ENCODE results near the gene BMP5. TPM values are rescaled to one million over a fixed set of nuclear protein-coding genes. Genes with fewer than 3 reads are reported as not detected.

BMP5 gene
- total and polyA plus RNA-seq, 5 donors from 2014 or later, result not detected

GRCh38 chr6:55892749-55893357 lies 17.5 kb upstream of the BMP5 start:
- Histone ChIP-seq H3K4me1 (ENCODE audit: control insufficient read depth, insufficient read depth, low read length, poor library complexity, severe bottlenecking) (no peaks in the 10 kb centered on the region), H3K36me3 (ENCODE audit: control insufficient read depth, insufficient read depth, low read length) (no peaks in the 10 kb centered on the region), H3K9me3 (ENCODE audit: control insufficient read depth in 2 of 2, low read length in 2 of 2) (peaks cover 0 to 3% of the 10 kb centered on the region in 2 experiments), H3K4me3 (ENCODE audit: low read depth, low read length) (no peak overlapping the region), H3K27me3 (ENCODE audit: control insufficient read depth, insufficient read depth, low read length) (no peaks in the 10 kb centered on the region), H3K27ac (ENCODE audit: insufficient read depth, low read length, poor library complexity, severe bottlenecking) (no peak overlapping the region)
- Mint-ChIP-seq H3K36me3 (no peaks in the 10 kb centered on the region), H3K9me3 (peaks cover 4 to 13% (median 8%) of the 10 kb centered on the region in 7 donors), H3K4me1 (no peaks in the 10 kb centered on the region), H3K27ac (no peak overlapping the region), H3K4me3 (no peak overlapping the region), H3K27me3 (no peaks in the 10 kb centered on the region)
- DNase-seq (no peak), ATAC-seq (ENCODE audit: low read depth in 2 of 2) (no peak)

- Mint-ChIP-seq H3K27me3 (no peaks in the 10 kb centered on the region), H3K4me3 (no peak overlapping the region), H3K27ac (no peak overlapping the region), H3K36me3 (no peaks in the 10 kb centered on the region), H3K9me3 (peaks cover 0 to 9% (median 4%) of the 10 kb centered on the region in 7 donors), H3K4me1 (no peaks in the 10 kb centered on the region)
- Histone ChIP-seq H3K27me3 (ENCODE audit: control insufficient read depth, insufficient read depth, low read length) (no peaks in the 10 kb centered on the region), H3K9me3 (ENCODE audit: control insufficient read depth in 2 of 2, low read length in 2 of 2) (no peaks in the 10 kb centered on the region), H3K27ac (ENCODE audit: insufficient read depth, low read length, poor library complexity, severe bottlenecking) (no peak overlapping the region), H3K4me1 (ENCODE audit: control insufficient read depth, insufficient read depth, low read length, poor library complexity, severe bottlenecking) (no peaks in the 10 kb centered on the region), H3K36me3 (ENCODE audit: control insufficient read depth, insufficient read depth, low read length) (no peaks in the 10 kb centered on the region), H3K4me3 (ENCODE audit: low read depth, low read length) (no peak overlapping the region)
- DNase-seq (no peak), ATAC-seq (ENCODE audit: low read depth in 2 of 2) (no peak)
Observed at GRCh38 chr6:55888917-55889316, 13.5 kb upstream of the BMP5 start.

GRCh38 chr6:55886185-55886836 lies 10.9 kb upstream of the BMP5 start:
- H3K4me3 ChIP-seq (ENCODE audit: low read depth, low read length), result no peak overlapping the region
- H3K27ac ChIP-seq (ENCODE audit: insufficient read depth, low read length, poor library complexity, severe bottlenecking), result no peak overlapping the region
- Mint-ChIP-seq H3K27me3 (no peaks in the 10 kb centered on the region), H3K4me1 (no peaks in the 10 kb centered on the region), H3K36me3 (no peaks in the 10 kb centered on the region), H3K9me3 (peaks cover 0 to 4% (median 2%) of the 10 kb centered on the region in 7 donors), H3K27ac (no peak overlapping the region), H3K4me3 (no peak overlapping the region)
- no peak for DNase-seq
- H3K36me3 ChIP-seq (ENCODE audit: control insufficient read depth, insufficient read depth, low read length), result no peaks in the 10 kb centered on the region
- H3K27me3 ChIP-seq (ENCODE audit: control insufficient read depth, insufficient read depth, low read length), result no peaks in the 10 kb centered on the region
- ATAC-seq (ENCODE audit: low read depth in 2 of 2), result no peak
- no peaks in the 10 kb centered on the region for H3K4me1 ChIP-seq (ENCODE audit: control insufficient read depth, insufficient read depth, low read length, poor library complexity, severe bottlenecking)
- H3K9me3 ChIP-seq (ENCODE audit: control insufficient read depth in 2 of 2, low read length in 2 of 2), result no peaks in the 10 kb centered on the region

GRCh38 chr6:55882718-55883569 lies 7.6 kb upstream of the BMP5 start:
- H3K4me1 ChIP-seq (ENCODE audit: control insufficient read depth, insufficient read depth, low read length, poor library complexity, severe bottlenecking), result no peaks in the 10 kb centered on the region
- no peaks in the 10 kb centered on the region for H3K36me3 ChIP-seq (ENCODE audit: control insufficient read depth, insufficient read depth, low read length)
- H3K4me3 Mint-ChIP-seq, result no peak overlapping the region
- H3K27me3 ChIP-seq (ENCODE audit: control insufficient read depth, insufficient read depth, low read length), result no peaks in the 10 kb centered on the region
- H3K36me3 Mint-ChIP-seq, result no peaks in the 10 kb centered on the region
- no peak overlapping the region for H3K4me3 ChIP-seq (ENCODE audit: low read depth, low read length)
- no peak for DNase-seq
- H3K4me1 Mint-ChIP-seq, result no peaks in the 10 kb centered on the region
- H3K9me3 Mint-ChIP-seq, result peaks cover 0 to 9% (median 2%) of the 10 kb centered on the region in 7 donors
- no peak overlapping the region for H3K27ac ChIP-seq (ENCODE audit: insufficient read depth, low read length, poor library complexity, severe bottlenecking)
- no peaks in the 10 kb centered on the region for H3K27me3 Mint-ChIP-seq
- ATAC-seq (ENCODE audit: low read depth in 2 of 2), result no peak
- H3K9me3 ChIP-seq (ENCODE audit: control insufficient read depth in 2 of 2, low read length in 2 of 2), result no peaks in the 10 kb centered on the region
- H3K27ac Mint-ChIP-seq, result no peak overlapping the region

- Mint-ChIP-seq H3K4me3 (no peak overlapping the region), H3K9me3 (peaks cover 0 to 10% (median 2%) of the 10 kb centered on the region in 7 donors), H3K27me3 (no peaks in the 10 kb centered on the region), H3K4me1 (no peaks in the 10 kb centered on the region), H3K27ac (no peak overlapping the region), H3K36me3 (no peaks in the 10 kb centered on the region)
- Histone ChIP-seq H3K36me3 (ENCODE audit: control insufficient read depth, insufficient read depth, low read length) (no peaks in the 10 kb centered on the region), H3K9me3 (ENCODE audit: control insufficient read depth in 2 of 2, low read length in 2 of 2) (no peaks in the 10 kb centered on the region), H3K27ac (ENCODE audit: insufficient read depth, low read length, poor library complexity, severe bottlenecking) (no peak overlapping the region), H3K27me3 (ENCODE audit: control insufficient read depth, insufficient read depth, low read length) (no peaks in the 10 kb centered on the region), H3K4me1 (ENCODE audit: control insufficient read depth, insufficient read depth, low read length, poor library complexity, severe bottlenecking) (no peaks in the 10 kb centered on the region), H3K4me3 (ENCODE audit: low read depth, low read length) (no peak overlapping the region)
- ATAC-seq (ENCODE audit: low read depth in 2 of 2) (no peak), DNase-seq (no peak)
Observed at GRCh38 chr6:55877283-55877682, 1.9 kb upstream of the BMP5 start.

GRCh38 chr6:55874316-55874715 lies 1.1 kb downstream of the BMP5 start:
- Histone ChIP-seq H3K9me3 (ENCODE audit: control insufficient read depth in 2 of 2, low read length in 2 of 2) (no peaks in the 10 kb centered on the region), H3K4me1 (ENCODE audit: control insufficient read depth, insufficient read depth, low read length, poor library complexity, severe bottlenecking) (no peaks in the 10 kb centered on the region), H3K27ac (ENCODE audit: insufficient read depth, low read length, poor library complexity, severe bottlenecking) (no peak overlapping the region), H3K36me3 (ENCODE audit: control insufficient read depth, insufficient read depth, low read length) (no peaks in the 10 kb centered on the region), H3K4me3 (ENCODE audit: low read depth, low read length) (no peak overlapping the region), H3K27me3 (ENCODE audit: control insufficient read depth, insufficient read depth, low read length) (no peaks in the 10 kb centered on the region)
- Mint-ChIP-seq H3K4me3 (no peak overlapping the region), H3K36me3 (no peaks in the 10 kb centered on the region), H3K9me3 (peaks cover 0 to 7% (median 2%) of the 10 kb centered on the region in 7 donors), H3K27ac (no peak overlapping the region), H3K27me3 (no peaks in the 10 kb centered on the region), H3K4me1 (no peaks in the 10 kb centered on the region)
- ATAC-seq (ENCODE audit: low read depth in 2 of 2), result no peak
- DNase-seq, result no peak

- Histone ChIP-seq H3K27ac (ENCODE audit: insufficient read depth, low read length, poor library complexity, severe bottlenecking) (no peak overlapping the region), H3K27me3 (ENCODE audit: control insufficient read depth, insufficient read depth, low read length) (no peaks in the 10 kb centered on the region), H3K36me3 (ENCODE audit: control insufficient read depth, insufficient read depth, low read length) (no peaks in the 10 kb centered on the region), H3K4me1 (ENCODE audit: control insufficient read depth, insufficient read depth, low read length, poor library complexity, severe bottlenecking) (no peaks in the 10 kb centered on the region), H3K4me3 (ENCODE audit: low read depth, low read length) (no peak overlapping the region), H3K9me3 (ENCODE audit: control insufficient read depth in 2 of 2, low read length in 2 of 2) (no peaks in the 10 kb centered on the region)
- H3K27ac Mint-ChIP-seq, result no peak overlapping the region
- H3K4me3 Mint-ChIP-seq, result peak overlapping the region in 1 of 4 donors; percentile 27
- H3K27me3 Mint-ChIP-seq, result no peaks in the 10 kb centered on the region
- H3K36me3 Mint-ChIP-seq, result no peaks in the 10 kb centered on the region
- H3K4me1 Mint-ChIP-seq, result no peaks in the 10 kb centered on the region
- no peak for ATAC-seq (ENCODE audit: low read depth in 2 of 2)
- H3K9me3 Mint-ChIP-seq, result peaks cover 0 to 7% (median 3%) of the 10 kb centered on the region in 7 donors
- DNase-seq, result no peak
Observed at GRCh38 chr6:55872866-55873265, 2.5 kb downstream of the BMP5 start.
